HG03060 (cell line): ENCODE measurements around the gene LRRC8A.
"Not testable (repeated sequence)": the region's sequence is repeated elsewhere in the genome, so short reads cannot be mapped to it uniquely, and the experiment has no call there.

ENCODE experiments used
- ATAC-seq: cut with Tn5 transposase; IDR thresholded peaks from one replicate; pipeline ENCODE4 v1.9.1; 2021; ENCODE audit warnings: low read depth, moderate number of reproducible peaks; ENCODE audit not compliant: unreplicated experiment

Gene LRRC8A

GRCh38 chr9:128862401-128862851 lies 19.5 kb upstream of the LRRC8A start:
- ATAC-seq, result no peak

DNA sequence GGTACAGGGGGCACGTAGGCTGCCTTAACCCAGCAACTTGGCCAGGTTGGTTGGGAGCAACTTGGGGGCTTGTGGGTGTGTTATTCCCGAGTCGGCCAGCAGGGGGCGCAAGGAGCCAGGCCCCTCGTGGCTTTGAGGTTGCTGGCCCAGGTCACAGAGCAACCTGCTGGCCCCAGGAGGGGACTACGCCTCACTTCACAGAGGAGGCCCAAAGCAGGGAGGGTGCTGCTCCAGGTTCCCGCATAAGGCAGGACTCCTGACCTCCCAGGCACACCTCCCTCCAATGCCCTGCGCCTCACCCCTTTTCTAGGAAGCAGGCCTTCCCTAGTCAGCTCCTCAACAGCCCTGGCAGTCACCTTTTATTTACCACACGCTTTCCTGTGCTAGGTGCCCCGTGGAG lies 18.3 kb upstream of the LRRC8A start:
- no peak for ATAC-seq

DNA sequence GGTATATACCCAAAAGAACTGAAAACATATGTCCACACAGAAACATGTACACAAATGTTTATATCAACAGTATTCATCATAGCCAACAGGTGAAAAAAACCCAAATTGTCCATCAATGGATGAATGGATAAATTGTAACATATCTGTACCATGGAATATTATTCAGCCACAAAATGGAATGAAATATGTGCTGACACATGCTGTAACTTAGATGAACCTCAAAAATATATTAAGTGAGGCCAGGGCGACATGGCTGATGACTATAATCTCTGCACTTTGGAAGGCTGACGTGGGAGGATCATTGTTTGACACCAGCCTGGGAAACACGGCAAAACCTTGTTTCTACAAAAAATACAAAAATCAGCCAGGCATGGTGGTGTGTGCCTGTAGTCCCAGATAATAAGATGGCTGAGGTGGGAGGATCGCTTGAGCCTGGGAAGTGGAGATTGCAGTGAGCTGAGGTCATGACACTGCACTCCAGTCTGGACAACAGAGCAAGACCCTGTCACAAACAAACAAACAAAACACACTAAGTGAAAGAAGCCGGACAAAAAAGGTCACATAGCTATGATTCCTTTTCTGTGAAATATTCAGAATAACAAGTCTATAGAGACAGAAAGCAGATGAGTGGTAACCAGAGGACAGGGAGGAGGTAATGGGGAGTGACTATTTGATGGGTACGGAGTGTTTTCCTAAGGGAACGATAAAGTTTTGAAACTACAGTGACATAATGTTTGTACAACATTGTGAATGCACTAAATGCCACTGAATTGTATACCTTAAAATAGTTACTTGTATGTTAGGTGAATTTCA lies 11.6 kb upstream of the LRRC8A start:
- ATAC-seq, result no peak

GRCh38 chr9:128870941-128871265 lies 11.0 kb upstream of the LRRC8A start:
- not testable (repeated sequence) for ATAC-seq

DNA sequence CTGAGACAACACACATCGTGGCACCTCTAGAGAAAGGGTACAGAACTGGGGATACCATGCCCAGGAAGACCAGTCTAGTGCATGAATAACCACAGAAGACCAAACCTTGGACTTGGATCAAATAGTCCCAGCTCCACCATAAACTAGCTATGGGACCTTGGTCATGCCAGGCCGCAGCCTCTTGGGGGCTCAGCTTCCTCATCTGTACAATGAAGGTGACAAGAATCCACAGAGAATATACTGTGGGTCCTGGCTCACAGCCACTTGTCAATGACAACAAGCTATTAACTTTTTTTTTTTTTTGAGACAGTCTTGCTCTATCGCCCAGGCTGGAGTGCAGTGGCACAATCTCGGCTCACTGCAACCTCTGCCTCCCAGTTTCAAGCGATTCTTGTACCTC lies 4.1 kb upstream of the LRRC8A start:
- no peak for ATAC-seq

- no peak for ATAC-seq
These were observed 1.0 kb downstream of the LRRC8A start for GRCh38 chr9:128882677-128883603.

DNA sequence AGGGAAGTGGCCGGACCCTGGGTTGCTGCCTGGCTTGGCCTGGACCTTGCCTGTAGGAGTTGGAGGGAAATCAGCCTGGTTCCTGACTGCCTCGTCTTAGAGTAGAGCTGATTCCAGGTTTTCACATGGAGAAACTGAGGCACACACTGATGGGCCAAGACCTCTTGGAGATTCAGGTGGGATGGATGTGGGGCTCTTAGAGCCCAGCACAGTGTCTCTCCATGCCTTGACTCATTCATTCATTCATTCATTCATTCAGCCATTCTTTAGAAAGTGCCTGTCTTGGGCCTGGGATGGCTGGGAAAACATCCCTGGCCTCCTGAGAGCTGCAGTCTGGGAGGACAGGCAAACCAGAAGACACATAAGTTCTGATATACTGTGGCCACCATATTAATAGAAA lies 2.2 kb downstream of the LRRC8A start:
- no peak for ATAC-seq

DNA sequence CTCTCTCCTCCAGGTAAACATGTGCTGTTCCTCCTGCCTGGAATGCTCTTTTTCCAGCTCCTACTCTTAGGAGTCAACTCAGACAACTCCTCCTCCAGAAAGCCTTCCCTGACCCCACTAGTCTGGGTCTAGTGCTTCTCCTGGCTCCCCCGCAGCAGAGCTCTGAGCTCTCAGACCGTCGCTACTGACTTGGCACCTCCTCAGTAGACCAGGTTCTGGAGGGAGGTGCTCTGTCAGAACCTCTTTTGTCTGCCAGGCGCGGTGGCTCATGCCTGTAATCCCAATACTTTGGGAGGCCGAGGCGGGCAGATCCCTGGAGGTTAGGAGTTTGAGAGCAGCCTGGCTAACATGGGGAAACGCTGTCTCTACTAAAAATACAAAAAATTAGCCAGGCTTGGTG lies 3.4 kb downstream of the LRRC8A start:
- no peak for ATAC-seq

DNA sequence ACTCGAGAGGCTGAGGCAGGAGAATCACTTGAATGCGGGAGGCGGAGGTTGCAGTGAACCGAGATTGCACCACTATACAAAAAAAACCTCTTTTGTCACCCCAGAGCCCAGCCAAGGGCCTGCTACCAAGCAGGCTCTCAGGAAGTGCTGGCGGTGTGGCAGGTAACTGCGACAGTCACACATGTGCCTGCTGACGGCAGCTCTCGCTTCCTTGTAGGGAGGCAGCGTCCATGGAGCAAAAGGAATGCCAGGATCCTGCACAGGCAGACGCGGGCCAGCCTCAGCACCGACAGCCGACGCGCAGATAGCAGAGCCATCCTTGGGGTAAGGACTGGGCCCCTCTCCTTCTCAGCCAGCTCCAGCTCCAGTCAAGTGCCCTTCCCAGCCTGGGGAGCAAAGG lies 3.9 kb downstream of the LRRC8A start:
- ATAC-seq, result no peak

GRCh38 chr9:128886211-128886891 lies 4.4 kb downstream of the LRRC8A start:
- no peak for ATAC-seq

DNA sequence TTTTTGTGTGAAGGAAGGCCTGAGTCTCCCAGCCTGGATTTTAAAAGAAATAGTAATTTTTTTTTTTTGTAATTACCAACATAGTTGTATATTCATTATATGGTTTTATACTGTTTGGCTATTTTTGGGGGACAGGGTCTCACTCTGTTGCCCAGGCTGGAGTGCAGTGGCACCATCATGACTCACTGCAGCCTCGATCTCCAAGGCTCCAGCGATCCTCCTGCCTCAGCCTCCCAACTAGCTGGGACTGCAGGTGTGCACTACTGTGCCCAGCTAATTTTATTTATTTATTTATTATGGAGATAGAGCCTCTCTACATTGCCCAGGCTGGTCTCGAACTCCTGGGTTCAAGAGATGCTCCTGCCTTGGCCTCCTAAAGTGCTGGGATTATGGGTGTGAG lies 5.1 kb downstream of the LRRC8A start:
- no peak for ATAC-seq

- no peak for ATAC-seq
These were observed 6.0 kb downstream of the LRRC8A start for GRCh38 chr9:128887914-128888350.

DNA sequence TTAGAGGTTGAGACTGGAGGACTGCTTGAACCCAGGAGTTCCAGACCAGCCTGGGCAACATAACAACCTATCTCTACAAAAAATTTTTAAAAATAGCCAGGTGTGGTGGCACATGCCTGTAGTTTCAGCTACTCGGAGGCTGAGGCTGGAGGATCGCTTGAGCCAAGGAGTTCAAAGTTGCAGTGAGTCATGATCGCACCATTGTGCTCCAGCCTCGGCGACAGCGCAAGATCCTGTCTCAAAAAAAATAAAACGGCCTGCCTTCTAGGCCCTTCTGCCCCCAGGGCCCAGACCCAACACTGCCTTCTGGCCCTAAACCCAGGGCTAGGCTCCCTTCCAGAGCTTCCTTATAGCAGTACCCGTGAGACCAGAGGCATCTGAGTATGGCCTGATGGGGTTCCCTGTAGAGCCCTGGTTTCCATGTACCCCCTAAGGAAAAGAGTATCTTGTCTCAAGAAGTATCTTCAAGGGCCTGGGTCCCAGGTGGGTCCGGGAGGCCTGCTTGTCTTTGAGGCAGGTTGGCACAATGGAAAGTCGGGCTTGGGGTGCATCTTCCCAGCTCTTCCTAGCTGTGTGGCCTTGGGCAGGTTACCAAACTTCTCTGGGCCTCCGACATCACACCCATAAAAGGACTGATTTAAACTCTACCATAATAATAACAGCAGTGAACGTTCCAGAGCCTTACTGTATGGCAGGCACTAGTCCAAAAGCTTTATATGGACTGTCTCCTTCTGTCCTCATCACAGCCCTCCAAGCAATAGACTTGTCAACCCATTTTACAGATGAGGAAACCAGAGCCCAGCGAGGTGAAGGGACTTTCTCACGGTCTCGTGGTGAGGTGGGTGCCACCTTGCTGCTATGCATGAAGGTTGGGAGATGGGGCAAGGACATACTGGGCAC lies 9.6 kb downstream of the LRRC8A start:
- ATAC-seq, result no peak

GRCh38 chr9:128892221-128892921 lies 10.4 kb downstream of the LRRC8A start:
- no peak for ATAC-seq

DNA sequence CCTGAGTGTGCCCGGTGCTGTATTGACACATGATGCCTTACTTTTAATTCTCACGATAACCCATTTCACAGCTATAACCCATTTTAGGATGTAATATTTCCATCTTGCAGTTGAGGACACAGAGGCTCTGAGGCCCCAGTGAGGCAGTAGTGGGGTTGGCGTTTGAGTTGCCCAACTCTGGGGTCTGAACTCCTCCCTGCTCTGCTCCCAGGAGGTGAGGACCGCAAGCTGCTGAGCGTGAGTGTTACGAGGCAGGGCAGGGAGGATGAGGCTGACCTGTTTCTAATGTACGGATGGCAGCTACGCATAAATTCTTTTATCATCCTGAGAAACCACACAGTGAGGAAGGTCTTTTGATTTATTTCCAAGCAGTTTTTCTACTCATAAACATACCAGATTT lies 11.4 kb downstream of the LRRC8A start:
- ATAC-seq, result no peak

- no peak for ATAC-seq
These were observed 12.8 kb downstream of the LRRC8A start for GRCh38 chr9:128894764-128895163.

DNA sequence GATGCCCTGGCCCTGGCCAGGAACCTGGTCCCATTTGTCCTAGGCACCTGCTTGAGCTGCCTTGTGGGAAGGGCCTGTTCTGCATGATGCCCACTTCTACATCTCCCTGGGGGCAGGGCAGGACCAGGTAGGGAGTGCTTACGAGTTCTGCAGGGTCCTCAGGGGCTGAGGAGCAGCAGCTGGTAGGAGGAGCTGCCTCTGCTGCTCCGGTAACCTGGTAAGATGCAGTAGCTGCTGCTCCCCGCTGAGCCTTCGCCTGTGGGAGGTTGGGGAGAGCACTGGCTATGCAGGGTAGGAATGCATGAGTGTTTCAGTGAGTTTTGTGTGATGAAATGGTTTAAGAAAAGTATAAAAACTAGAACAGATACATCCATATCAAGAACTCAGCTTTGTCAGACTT lies 13.6 kb downstream of the LRRC8A start:
- no peak for ATAC-seq

GRCh38 chr9:128898382-128898781 lies 16.4 kb downstream of the LRRC8A start:
- ATAC-seq, result no peak

- no peak for ATAC-seq
These were observed 17.1 kb downstream of the LRRC8A start for GRCh38 chr9:128898845-128899565.
